BLaER1 (cell line): ENCODE data around the gene C2CD4D.
A peak's percentile ranks its signal among the peaks of the same experiment; 100 is the strongest.

Source experiments
- H3K27ac ChIP-seq: shearing (Covaris generic); formaldehyde crosslinking; 2 replicates; pipeline ENCODE4 v1.8.1; 2022
- H3K27me3 ChIP-seq: shearing (Covaris generic); formaldehyde crosslinking; 2 replicates; pipeline ENCODE4 v1.8.1; 2022
- H3K36me3 ChIP-seq: shearing (Covaris generic); formaldehyde crosslinking; 2 replicates; pipeline ENCODE4 v1.8.1; 2022
- H3K4me1 ChIP-seq: shearing (Covaris generic); formaldehyde crosslinking; 2 replicates; pipeline ENCODE4 v1.8.1; 2022
- H3K4me2 ChIP-seq: shearing (Covaris generic); formaldehyde crosslinking; 2 replicates; pipeline ENCODE4 v1.8.1; 2022
- H3K4me3 ChIP-seq: shearing (Covaris generic); formaldehyde crosslinking; 2 replicates; pipeline ENCODE4 v1.8.1; 2022
- H3K9ac ChIP-seq: shearing (Covaris generic); formaldehyde crosslinking; 2 replicates; pipeline ENCODE4 v1.8.1; 2022
- H3K9me3 ChIP-seq: shearing (Covaris generic); formaldehyde crosslinking; 2 replicates; pipeline ENCODE4 v1.8.1; 2022
- H4K20me1 ChIP-seq: shearing (Covaris generic); formaldehyde crosslinking; 2 replicates; pipeline ENCODE4 v1.8.1; 2022
- Cebpa-rat ChIP-seq: shearing (Covaris generic); IDR thresholded peaks from 2 replicates; pipeline ENCODE4 v1.8.1; 2022

The C2CD4D gene

DNA sequence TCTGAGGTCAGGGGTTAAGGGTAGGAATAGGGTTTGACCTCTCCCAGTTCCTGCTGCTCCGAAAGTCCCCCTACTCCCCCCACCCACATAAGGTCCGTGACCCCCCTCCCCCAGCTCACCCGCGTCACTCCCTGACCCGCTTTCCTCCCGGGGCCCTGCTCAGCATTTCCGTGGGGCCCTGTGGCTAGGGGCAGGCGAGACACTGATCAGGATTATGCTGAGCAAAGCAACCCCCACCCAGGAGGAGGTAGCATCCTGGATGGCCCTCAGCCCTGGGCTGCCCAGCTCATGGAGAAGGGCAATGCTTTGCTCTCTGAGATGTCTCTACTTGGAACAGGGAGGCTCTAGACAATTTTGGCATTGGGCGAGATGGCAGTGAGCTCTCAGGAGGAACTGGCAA, 11.8 kb downstream of the C2CD4D start:
- Histone ChIP-seq H3K9me3 (no peaks in the 10 kb centered on the region), H3K4me3 (peak overlapping the region; percentile 50), H3K36me3 (no peaks in the 10 kb centered on the region), H3K27me3 (no peaks in the 10 kb centered on the region), H3K4me1 (peaks cover 99% of the 10 kb centered on the region), H4K20me1 (no peaks in the 10 kb centered on the region), H3K9ac (peak overlapping the region; percentile 61; the same call in 1 of the 2 replicates), H3K27ac (peak overlapping the region; percentile 78), H3K4me2 (peak overlapping the region; percentile 88)
- TF ChIP-seq Cebpa-rat = no peak

DNA sequence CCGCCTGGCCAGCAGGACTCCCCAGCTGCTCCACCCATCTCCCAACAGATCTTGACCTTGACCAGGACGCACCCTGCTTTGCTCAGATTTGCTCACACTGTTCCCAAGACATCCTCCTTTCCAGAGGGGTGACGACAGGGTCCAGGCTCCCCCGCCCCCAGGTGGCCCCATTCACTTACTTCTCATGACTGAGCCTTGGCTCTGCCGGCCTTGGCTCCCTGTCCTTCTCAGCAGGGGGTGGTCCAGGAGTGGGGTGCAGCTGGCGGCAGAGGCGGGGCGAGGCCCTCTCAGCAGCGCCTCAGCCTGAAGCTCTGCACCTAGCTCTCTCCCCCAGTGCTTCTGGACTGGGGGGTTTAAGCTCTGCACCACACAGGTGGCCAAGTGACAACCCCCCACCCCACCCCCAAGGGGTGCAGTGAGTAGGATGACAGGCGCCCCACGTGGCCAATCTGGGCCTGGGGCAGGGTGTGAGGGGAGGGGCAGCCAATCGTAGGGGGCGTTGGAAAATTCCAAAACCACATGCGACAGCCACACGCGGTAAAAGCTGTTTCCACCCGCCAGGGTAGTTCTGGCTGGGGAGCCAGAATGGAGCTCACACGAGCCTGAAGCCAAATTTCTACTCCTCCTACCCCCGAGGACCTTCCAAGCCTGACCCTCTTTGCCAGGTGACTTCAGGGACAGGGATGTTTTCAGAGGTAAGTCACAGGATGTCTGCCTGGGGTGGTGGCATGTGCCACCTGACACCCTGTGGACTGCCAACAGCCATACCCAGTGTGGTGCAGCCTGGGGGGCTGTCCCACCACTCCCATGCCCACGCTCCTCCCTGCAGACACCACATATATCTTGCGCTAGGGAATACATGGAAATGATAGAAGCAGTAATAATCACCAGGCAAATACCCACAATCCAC, 13.6 kb downstream of the C2CD4D start:
- TF ChIP-seq Cebpa-rat = no peak
- peak overlapping the region; percentile 88 for H3K4me2 ChIP-seq
- H3K9ac ChIP-seq = no peak overlapping the region

DNA sequence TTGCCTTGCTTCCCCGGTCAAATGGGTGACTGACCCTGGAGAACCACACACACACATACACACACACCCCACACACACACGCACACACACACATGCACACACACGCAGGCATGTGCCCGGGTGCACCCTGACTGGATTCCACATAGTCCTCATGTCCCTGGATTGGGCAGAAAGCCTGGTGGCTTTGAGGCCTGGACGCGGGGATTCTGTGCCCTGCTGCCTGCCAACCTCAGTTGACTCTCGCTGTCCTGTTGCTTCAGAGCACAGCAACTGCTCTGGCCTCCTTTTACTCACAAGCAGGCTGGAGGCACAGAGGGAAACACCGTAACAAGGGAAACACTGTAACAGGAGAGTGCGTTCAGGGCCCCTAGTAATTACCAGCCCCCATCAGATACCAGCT, 14.4 kb downstream of the C2CD4D start:
- peaks cover 99% of the 10 kb centered on the region for H3K4me1 ChIP-seq
- peak overlapping the region; percentile 7; the same call in 1 of the 2 replicates for H3K27ac ChIP-seq
- no peaks in the 10 kb centered on the region for H3K27me3 ChIP-seq
- no peak overlapping the region for H3K4me3 ChIP-seq
- TF ChIP-seq Cebpa-rat = no peak
- H3K4me2 ChIP-seq = peak overlapping the region; percentile 88
- no peak overlapping the region for H3K9ac ChIP-seq
- no peaks in the 10 kb centered on the region for H3K9me3 ChIP-seq
- no peaks in the 10 kb centered on the region for H3K36me3 ChIP-seq
- no peaks in the 10 kb centered on the region for H4K20me1 ChIP-seq

More for the DNA sequence above, 13.6 kb downstream of the C2CD4D start:
- no peaks in the 10 kb centered on the region for H3K9me3 ChIP-seq
- no peaks in the 10 kb centered on the region for H4K20me1 ChIP-seq
- H3K36me3 ChIP-seq = no peaks in the 10 kb centered on the region
- no peaks in the 10 kb centered on the region for H3K27me3 ChIP-seq
- H3K4me1 ChIP-seq = peaks cover 99% of the 10 kb centered on the region
- H3K4me3 ChIP-seq = no peak overlapping the region
- H3K27ac ChIP-seq = peak overlapping the region; percentile 23; the same call in 1 of the 2 replicates

DNA sequence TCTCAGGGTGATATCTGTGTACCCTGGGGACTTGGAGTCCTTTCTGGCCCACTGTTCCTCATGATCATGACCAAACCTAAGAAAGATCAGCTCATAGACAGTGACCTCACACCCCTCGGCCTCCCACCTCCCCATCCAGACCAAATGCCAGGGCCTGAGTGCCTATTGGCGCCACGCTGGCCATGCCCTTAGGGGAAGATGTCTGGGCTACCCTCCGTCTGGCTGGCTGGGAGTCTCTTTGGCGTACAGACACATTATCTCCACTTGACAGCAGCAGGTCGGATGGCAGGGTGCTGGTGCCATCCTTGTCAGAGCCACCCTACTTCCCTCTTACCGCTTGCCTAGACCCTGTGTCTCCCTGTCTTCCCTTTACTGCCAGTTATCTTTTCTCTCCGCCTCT, 16.4 kb downstream of the C2CD4D start:
- Histone ChIP-seq H3K27me3 (no peaks in the 10 kb centered on the region), H3K36me3 (no peaks in the 10 kb centered on the region), H3K4me1 (peaks cover 99% of the 10 kb centered on the region), H3K9me3 (no peaks in the 10 kb centered on the region), H3K4me3 (no peak overlapping the region), H3K4me2 (peak overlapping the region; percentile 86), H4K20me1 (no peaks in the 10 kb centered on the region), H3K27ac (no peak overlapping the region), H3K9ac (no peak overlapping the region)
- TF ChIP-seq Cebpa-rat = no peak

DNA sequence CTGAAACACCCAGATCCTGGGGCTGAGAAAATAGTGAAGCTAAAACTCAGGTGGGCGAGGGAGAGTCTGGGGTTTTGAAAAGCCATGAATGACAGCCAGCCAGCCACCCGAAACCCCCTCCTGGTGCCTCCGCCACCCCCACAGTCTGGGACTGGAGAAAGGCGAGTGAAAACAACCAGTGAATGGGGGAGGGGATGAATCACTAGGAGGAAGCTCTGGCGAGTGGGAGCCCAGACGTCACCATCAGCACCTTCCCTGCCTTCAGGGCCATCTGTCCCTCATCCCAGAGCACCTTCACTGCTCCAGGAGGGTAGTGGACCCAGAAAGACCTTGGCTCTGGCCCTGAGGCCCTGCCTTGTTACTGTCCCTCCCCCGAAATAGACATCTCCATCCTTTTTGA, 17.2 kb downstream of the C2CD4D start:
- Histone ChIP-seq H3K4me2 (peak overlapping the region; percentile 86), H3K4me1 (peaks cover 99% of the 10 kb centered on the region), H3K9ac (peak overlapping the region; percentile 1; the same call in 1 of the 2 replicates), H3K36me3 (no peaks in the 10 kb centered on the region), H4K20me1 (no peaks in the 10 kb centered on the region), H3K9me3 (no peaks in the 10 kb centered on the region), H3K27ac (peak overlapping the region; percentile 42), H3K4me3 (no peak overlapping the region), H3K27me3 (no peaks in the 10 kb centered on the region)
- no peak for TF ChIP-seq Cebpa-rat

DNA sequence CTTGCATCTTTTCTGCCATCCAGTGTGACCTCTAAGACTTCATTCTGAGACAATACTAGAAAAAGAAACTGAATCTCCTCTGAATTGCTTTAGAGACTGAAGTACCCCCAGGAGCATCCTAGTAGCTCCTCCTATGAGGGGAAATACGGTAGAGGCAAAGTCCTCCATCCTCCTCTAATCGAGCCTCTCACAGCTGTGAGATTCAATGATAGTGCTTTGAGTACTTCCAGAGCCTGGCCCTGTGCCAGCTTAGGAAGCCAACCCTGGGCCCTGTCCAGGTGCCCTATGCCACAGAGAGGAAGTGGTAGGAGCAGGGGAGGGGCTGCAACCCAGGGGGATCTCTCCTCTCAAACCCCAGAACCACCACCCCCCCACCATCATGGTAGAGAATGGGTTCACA, 18.7 kb downstream of the C2CD4D start:
- peak overlapping the region; percentile 86 for H3K4me2 ChIP-seq
- H3K4me3 ChIP-seq = no peak overlapping the region
- H4K20me1 ChIP-seq = no peaks in the 10 kb centered on the region

DNA sequence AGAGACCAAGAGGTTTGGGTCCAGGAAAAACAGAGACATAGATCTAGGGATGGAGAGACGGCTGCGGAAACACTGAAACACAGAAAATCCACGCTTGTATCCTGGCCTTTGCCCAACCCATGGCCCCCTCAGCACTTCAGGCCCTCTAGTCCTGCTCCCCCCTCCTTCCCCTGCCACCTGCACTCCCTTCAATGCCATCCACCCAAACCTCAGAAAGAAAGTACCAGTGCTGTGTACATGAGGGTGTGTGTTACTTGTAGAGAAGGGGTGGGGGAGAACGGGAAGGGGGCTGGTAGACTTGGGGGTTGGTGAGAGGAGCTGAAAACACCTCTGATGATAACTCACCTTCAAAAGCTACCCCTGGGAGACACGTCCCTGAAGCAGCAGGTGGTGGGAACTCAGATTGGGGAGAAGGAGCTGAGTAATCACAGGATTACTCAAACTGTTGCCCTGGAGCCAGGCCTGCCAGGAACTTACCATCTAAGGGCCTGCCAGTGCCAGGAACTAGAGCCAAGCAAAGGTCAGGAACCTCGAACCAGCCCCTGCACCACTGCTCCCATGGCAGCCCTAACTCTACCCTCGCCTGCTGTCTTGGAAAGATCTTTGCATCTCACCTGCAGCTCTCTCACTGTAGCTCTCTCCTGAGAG, 19.5 kb downstream of the C2CD4D start:
- Histone ChIP-seq H3K36me3 (no peaks in the 10 kb centered on the region), H3K9ac (no peak overlapping the region), H3K4me1 (peaks cover 99% of the 10 kb centered on the region), H3K9me3 (no peaks in the 10 kb centered on the region), H3K27ac (peak overlapping the region; percentile 77; the same call in 1 of the 2 replicates), H4K20me1 (no peaks in the 10 kb centered on the region), H3K4me3 (no peak overlapping the region), H3K27me3 (no peaks in the 10 kb centered on the region), H3K4me2 (peak overlapping the region; percentile 86)
- TF ChIP-seq Cebpa-rat = no peak

More for the DNA sequence above, 18.7 kb downstream of the C2CD4D start:
- no peak for TF ChIP-seq Cebpa-rat
- Histone ChIP-seq H3K27ac (no peak overlapping the region), H3K9ac (no peak overlapping the region), H3K27me3 (no peaks in the 10 kb centered on the region), H3K9me3 (no peaks in the 10 kb centered on the region), H3K4me1 (peaks cover 99% of the 10 kb centered on the region), H3K36me3 (no peaks in the 10 kb centered on the region)

DNA sequence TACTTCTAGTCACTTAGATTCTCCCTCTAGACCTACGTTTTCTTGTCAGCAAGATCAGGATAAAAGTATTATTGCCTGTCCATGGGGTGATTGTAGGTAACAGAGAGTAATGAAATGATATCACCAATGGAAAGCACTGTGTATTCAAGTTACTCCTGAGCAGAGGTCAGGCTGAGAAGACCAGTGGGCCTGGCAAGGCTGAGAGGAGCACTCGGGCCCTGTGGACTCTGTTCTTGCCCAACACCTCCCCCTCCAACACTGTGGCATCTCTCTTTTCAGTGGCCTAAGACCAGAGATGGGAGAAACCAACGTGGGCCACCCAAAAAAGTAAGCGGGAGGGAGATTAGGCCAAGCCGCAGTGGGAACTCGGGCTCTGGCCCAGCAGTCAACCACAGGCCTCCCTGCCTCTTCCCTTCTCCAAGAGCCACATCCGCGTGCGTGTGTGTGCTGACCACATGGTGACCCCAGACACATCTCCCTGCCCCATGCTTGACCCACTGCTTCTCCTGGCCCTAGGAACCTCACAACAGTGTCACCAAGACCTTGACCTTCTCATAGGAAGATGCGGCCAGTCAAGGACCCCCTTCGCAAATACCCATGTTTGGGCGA, 20.3 kb downstream of the C2CD4D start:
- Histone ChIP-seq H3K4me3 (no peak overlapping the region), H3K9me3 (no peaks in the 10 kb centered on the region), H3K9ac (no peak overlapping the region), H3K4me1 (peaks cover 99% of the 10 kb centered on the region), H4K20me1 (no peaks in the 10 kb centered on the region), H3K4me2 (peak overlapping the region; percentile 86), H3K36me3 (no peaks in the 10 kb centered on the region), H3K27ac (peak overlapping the region; percentile 77), H3K27me3 (no peaks in the 10 kb centered on the region)
- TF ChIP-seq Cebpa-rat = no peak

DNA sequence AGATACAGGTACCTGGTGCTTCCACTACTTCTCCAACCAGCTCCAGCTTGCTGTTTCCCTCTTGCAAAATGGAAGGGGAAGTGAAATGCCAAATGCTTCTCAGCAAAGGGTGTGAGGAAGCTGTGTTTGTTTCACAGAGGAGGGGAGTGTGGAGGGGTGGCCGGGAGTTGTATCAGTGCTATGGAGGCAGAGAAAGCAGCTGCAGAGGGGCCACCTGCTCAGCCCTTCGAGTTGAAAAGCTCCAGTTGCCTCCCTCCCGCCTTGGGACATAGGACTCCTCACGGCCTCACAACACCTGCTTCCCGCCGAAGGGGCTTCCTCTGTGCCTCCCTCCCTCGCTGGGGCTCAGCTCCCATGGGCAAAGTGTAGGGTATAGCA, 22.3 kb downstream of the C2CD4D start:
- Histone ChIP-seq H3K4me1 (peaks cover 94% of the 10 kb centered on the region), H3K27me3 (no peaks in the 10 kb centered on the region), H4K20me1 (no peaks in the 10 kb centered on the region), H3K4me2 (peak overlapping the region; percentile 86), H3K4me3 (peak overlapping the region; percentile 34; the same call in 1 of the 2 replicates), H3K9me3 (no peaks in the 10 kb centered on the region), H3K36me3 (no peaks in the 10 kb centered on the region), H3K9ac (peak overlapping the region; percentile 8; the same call in 1 of the 2 replicates), H3K27ac (peak overlapping the region; percentile 77)
- no peak; the same call in 1 of the 2 replicates for TF ChIP-seq Cebpa-rat
